ENCODE results near the gene CHAF1B. TPM values are rescaled to one million over a fixed set of nuclear protein-coding genes. Genes with fewer than 3 reads are reported as not detected.

Gene CHAF1B
- total RNA-seq, 1 donor from 2014 or later, result 1.1 TPM

DNA sequence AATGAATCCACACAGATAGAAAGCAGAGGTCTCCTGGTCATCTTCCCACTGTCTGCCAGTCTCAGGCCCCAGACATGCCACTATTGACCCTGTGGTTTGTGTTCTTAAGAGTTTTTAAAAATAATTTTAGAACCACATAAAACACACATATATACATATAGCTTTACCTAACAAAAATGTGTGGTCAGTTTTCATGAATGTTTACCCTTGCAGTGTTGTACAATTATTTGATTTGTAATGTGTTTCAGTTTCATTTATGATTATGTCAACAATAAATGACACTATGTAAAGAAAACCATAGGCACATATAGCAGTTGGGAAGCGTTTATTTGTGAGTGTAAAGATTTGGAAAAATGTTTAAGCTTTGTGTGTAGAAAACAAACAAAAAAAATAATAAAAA is 17.1 kb downstream of the CHAF1B start:
- no peak for FAIRE-seq
- Histone ChIP-seq H3K4me3 (ENCODE audit: low read depth, low read length) (no peak overlapping the region), H3K27me3 (ENCODE audit: control insufficient read depth, insufficient read depth, low read length) (no peaks in the 10 kb centered on the region), H3K36me3 (ENCODE audit: control insufficient read depth, insufficient read depth, low read length) (peaks cover 1% of the 10 kb centered on the region)
- no peak for DNase-seq (ENCODE audit: low read depth)
- TF ChIP-seq, protein P1, sequence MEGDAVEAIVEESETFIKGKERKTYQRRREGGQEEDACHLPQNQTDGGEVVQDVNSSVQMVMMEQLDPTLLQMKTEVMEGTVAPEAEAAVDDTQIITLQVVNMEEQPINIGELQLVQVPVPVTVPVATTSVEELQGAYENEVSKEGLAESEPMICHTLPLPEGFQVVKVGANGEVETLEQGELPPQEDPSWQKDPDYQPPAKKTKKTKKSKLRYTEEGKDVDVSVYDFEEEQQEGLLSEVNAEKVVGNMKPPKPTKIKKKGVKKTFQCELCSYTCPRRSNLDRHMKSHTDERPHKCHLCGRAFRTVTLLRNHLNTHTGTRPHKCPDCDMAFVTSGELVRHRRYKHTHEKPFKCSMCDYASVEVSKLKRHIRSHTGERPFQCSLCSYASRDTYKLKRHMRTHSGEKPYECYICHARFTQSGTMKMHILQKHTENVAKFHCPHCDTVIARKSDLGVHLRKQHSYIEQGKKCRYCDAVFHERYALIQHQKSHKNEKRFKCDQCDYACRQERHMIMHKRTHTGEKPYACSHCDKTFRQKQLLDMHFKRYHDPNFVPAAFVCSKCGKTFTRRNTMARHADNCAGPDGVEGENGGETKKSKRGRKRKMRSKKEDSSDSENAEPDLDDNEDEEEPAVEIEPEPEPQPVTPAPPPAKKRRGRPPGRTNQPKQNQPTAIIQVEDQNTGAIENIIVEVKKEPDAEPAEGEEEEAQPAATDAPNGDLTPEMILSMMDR (IDR thresholded peaks at IDR 0.05; ENCODE audit: insufficient read depth, low read length, severe bottlenecking), result no peak

DNA sequence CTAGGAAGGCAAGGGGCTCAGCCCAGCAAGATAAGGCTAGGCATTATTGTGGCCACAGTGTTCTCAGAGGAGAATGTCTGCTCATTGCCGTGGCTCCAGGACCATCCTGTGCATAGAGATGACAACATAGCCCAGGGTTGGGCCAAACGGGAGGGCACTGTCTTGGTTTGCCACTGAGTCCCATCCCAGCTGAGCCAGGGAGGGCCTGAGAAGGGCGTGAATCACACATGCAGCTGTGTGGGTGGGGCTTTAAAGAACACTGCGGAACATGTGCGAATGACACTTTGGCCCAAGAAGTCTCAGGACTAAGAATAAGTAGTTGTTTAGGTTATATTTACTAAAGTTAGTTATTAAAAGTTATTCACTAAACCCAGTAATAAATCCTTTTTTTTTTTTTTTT is 18.5 kb downstream of the CHAF1B start:
- peaks cover 1% of the 10 kb centered on the region for H3K36me3 ChIP-seq (ENCODE audit: control insufficient read depth, insufficient read depth, low read length)
- DNase-seq (ENCODE audit: low read depth) (no peak), FAIRE-seq (peak; percentile 43)
- no peak overlapping the region for H3K4me3 ChIP-seq (ENCODE audit: low read depth, low read length)
- TF ChIP-seq, protein P1 (IDR thresholded peaks at IDR 0.05; ENCODE audit: insufficient read depth, low read length, severe bottlenecking), result no peak
- no peaks in the 10 kb centered on the region for H3K27me3 ChIP-seq (ENCODE audit: control insufficient read depth, insufficient read depth, low read length)

GRCh38 chr21:36408568-36408967 is 23.4 kb downstream of the CHAF1B start:
- H3K4me3 ChIP-seq (ENCODE audit: low read depth, low read length), result no peak overlapping the region
- H3K36me3 ChIP-seq (ENCODE audit: control insufficient read depth, insufficient read depth, low read length), result peaks cover 2% of the 10 kb centered on the region
- DNase-seq (ENCODE audit: low read depth) (no peak), FAIRE-seq (no peak)
- TF ChIP-seq, protein P1 (IDR thresholded peaks at IDR 0.05; ENCODE audit: insufficient read depth, low read length, severe bottlenecking), result no peak
- no peaks in the 10 kb centered on the region for H3K27me3 ChIP-seq (ENCODE audit: control insufficient read depth, insufficient read depth, low read length)

DNA sequence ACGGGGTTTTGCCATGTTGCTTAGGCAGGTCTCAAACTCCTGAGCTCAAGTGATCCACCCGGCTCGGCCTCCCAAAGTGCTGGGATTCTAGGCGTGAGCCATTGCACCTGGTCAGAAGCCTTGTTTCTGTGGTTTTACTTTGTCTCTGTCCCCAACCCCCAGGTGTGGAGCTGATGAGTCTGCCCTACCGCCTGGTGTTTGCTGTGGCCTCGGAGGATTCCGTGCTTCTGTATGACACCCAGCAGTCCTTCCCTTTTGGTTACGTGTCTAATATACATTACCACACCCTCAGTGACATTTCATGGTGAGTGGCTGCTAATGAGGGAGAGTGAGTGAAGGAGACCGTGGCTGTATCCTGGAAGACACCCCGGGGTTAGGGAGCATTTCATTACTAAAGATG is 26.1 kb downstream of the CHAF1B start:
- FAIRE-seq, result no peak
- Histone ChIP-seq H3K36me3 (ENCODE audit: control insufficient read depth, insufficient read depth, low read length) (peaks cover 2% of the 10 kb centered on the region), H3K27me3 (ENCODE audit: control insufficient read depth, insufficient read depth, low read length) (no peaks in the 10 kb centered on the region), H3K4me3 (ENCODE audit: low read depth, low read length) (no peak overlapping the region)
- TF ChIP-seq, protein P1 (IDR thresholded peaks at IDR 0.05; ENCODE audit: insufficient read depth, low read length, severe bottlenecking), result no peak
- DNase-seq (ENCODE audit: low read depth), result no peak

- DNase-seq (ENCODE audit: low read depth), result no peak
- no peaks in the 10 kb centered on the region for H3K27me3 ChIP-seq (ENCODE audit: control insufficient read depth, insufficient read depth, low read length)
- TF ChIP-seq, protein P1 (IDR thresholded peaks at IDR 0.05; ENCODE audit: insufficient read depth, low read length, severe bottlenecking), result no peak
- no peak for FAIRE-seq
- peaks cover 2% of the 10 kb centered on the region for H3K36me3 ChIP-seq (ENCODE audit: control insufficient read depth, insufficient read depth, low read length)
- no peak overlapping the region for H3K4me3 ChIP-seq (ENCODE audit: low read depth, low read length)
Observed at GRCh38 chr21:36412916-36413315, 27.7 kb downstream of the CHAF1B start.

DNA sequence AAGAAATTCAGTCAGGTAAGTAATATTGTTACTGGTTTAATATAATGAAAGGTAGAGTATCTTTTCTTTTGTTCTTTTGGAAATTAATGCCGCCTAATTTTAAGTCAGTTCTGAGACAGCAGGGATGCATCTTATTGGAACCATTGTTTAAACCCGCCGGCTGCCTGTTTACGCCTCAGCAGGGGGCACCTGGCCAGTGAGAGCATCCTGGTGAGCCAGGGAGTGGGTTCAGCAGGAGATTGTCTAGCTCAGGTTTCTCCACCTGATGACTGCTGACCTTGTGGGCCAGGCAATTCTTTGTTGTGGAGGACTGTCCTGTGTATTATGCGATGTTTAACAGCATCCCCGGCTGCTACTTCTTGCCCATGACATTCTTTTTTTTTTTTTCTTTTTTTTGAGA is 30.2 kb downstream of the CHAF1B start:
- TF ChIP-seq, protein P1 (IDR thresholded peaks at IDR 0.05; ENCODE audit: insufficient read depth, low read length, severe bottlenecking), result no peak
- Histone ChIP-seq H3K36me3 (ENCODE audit: control insufficient read depth, insufficient read depth, low read length) (peaks cover 2% of the 10 kb centered on the region), H3K27me3 (ENCODE audit: control insufficient read depth, insufficient read depth, low read length) (no peaks in the 10 kb centered on the region), H3K4me3 (ENCODE audit: low read depth, low read length) (no peak overlapping the region)
- FAIRE-seq (no peak), DNase-seq (ENCODE audit: low read depth) (no peak)
